Activated naive CD8-positive, alpha-beta T cell treated with anti-CD3 and anti-CD28 coated beads, Interleukin-2, amount 50 U/mL, for 24 hours (primary cell): ENCODE measurements around the gene MYO1E.

Experiments
- ATAC-seq: fragments of 150-1000 bp; cut with Tn5 transposase; one replicate; pipeline ENCODE4 v1.10.0; 2021
- DNase-seq: peaks from one replicate; pipeline ENCODE4 v3.0.0; 2021
- H3K27ac Mint-ChIP-seq: one replicate; pipeline ENCODE4 v1.8.0; 2021; ENCODE audit warnings: mild to moderate bottlenecking, mixed read lengths
- H3K27me3 Mint-ChIP-seq: one replicate; pipeline ENCODE4 v1.8.0; 2021; ENCODE audit warnings: mixed read lengths
- H3K36me3 Mint-ChIP-seq: one replicate; pipeline ENCODE4 v1.8.0; 2021; ENCODE audit warnings: low read depth, mixed read lengths
- H3K4me1 Mint-ChIP-seq: one replicate; pipeline ENCODE4 v1.8.0; 2021; ENCODE audit warnings: mixed read lengths
- H3K4me3 Mint-ChIP-seq: one replicate; pipeline ENCODE4 v1.8.0; 2021; ENCODE audit warnings: mild to moderate bottlenecking, moderate library complexity, mixed read lengths
- H3K9me3 Mint-ChIP-seq: one replicate; pipeline ENCODE4 v1.8.0; 2021; ENCODE audit warnings: mixed read lengths

The MYO1E gene

GRCh38 chr15:59268852-59269407, 103.7 kb downstream of the MYO1E start:
- no peak for DNase-seq
- Mint-ChIP-seq H3K27ac (no peak overlapping the region), H3K27me3 (peaks cover 2% of the 10 kb centered on the region), H3K4me3 (no peak overlapping the region), H3K9me3 (no peaks in the 10 kb centered on the region), H3K4me1 (peaks cover 28% of the 10 kb centered on the region), H3K36me3 (peaks cover 3% of the 10 kb centered on the region)
- ATAC-seq, result no peak

- Mint-ChIP-seq H3K27ac (peak overlapping the region; percentile 71), H3K4me1 (peaks cover 23% of the 10 kb centered on the region), H3K36me3 (peaks cover 3% of the 10 kb centered on the region), H3K27me3 (peaks cover 2% of the 10 kb centered on the region), H3K4me3 (no peak overlapping the region), H3K9me3 (no peaks in the 10 kb centered on the region)
- ATAC-seq (peak; percentile 61), DNase-seq (no peak)
These were observed 104.4 kb downstream of the MYO1E start for GRCh38 chr15:59268168-59268851.

DNA sequence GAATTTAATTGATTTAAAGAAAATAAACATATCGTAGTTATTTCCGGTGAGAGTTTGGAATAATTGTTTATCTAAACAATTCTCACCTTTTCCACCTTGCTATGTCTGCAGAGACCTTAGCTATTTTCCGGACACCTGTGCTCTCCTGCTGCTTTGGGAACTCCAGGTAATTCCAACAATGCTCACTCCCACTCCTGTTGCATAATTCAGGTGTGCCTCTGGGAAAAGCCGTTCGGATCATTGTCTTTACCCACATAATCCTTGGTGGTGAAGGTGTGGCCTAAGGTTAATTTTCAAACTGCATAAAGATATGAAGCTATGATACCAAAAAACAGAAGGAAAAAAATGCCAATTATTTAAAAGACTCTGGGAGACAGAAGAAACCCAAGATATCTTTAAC, 106.6 kb downstream of the MYO1E start:
- H3K27ac Mint-ChIP-seq, result no peak overlapping the region
- ATAC-seq (no peak), DNase-seq (no peak)
- H3K9me3 Mint-ChIP-seq, result no peaks in the 10 kb centered on the region
- H3K36me3 Mint-ChIP-seq, result peaks cover 3% of the 10 kb centered on the region
- peaks cover 2% of the 10 kb centered on the region for H3K27me3 Mint-ChIP-seq
- peaks cover 18% of the 10 kb centered on the region for H3K4me1 Mint-ChIP-seq
- no peak overlapping the region for H3K4me3 Mint-ChIP-seq

GRCh38 chr15:59262316-59262715, 110.4 kb downstream of the MYO1E start:
- H3K36me3 Mint-ChIP-seq, result peaks cover 1% of the 10 kb centered on the region
- H3K9me3 Mint-ChIP-seq, result no peaks in the 10 kb centered on the region
- H3K27ac Mint-ChIP-seq, result no peak overlapping the region
- DNase-seq (no peak), ATAC-seq (no peak)
- H3K27me3 Mint-ChIP-seq, result peaks cover 2% of the 10 kb centered on the region
- H3K4me1 Mint-ChIP-seq, result peaks cover 35% of the 10 kb centered on the region
- no peak overlapping the region for H3K4me3 Mint-ChIP-seq

- H3K4me1 Mint-ChIP-seq, result peaks cover 56% of the 10 kb centered on the region
- ATAC-seq (no peak), DNase-seq (no peak)
- no peaks in the 10 kb centered on the region for H3K9me3 Mint-ChIP-seq
- H3K27me3 Mint-ChIP-seq, result no peaks in the 10 kb centered on the region
- peaks cover 1% of the 10 kb centered on the region for H3K36me3 Mint-ChIP-seq
- peak overlapping the region; percentile 93 for H3K27ac Mint-ChIP-seq
- no peak overlapping the region for H3K4me3 Mint-ChIP-seq
These were observed 112.6 kb downstream of the MYO1E start for GRCh38 chr15:59260090-59260489.

DNA sequence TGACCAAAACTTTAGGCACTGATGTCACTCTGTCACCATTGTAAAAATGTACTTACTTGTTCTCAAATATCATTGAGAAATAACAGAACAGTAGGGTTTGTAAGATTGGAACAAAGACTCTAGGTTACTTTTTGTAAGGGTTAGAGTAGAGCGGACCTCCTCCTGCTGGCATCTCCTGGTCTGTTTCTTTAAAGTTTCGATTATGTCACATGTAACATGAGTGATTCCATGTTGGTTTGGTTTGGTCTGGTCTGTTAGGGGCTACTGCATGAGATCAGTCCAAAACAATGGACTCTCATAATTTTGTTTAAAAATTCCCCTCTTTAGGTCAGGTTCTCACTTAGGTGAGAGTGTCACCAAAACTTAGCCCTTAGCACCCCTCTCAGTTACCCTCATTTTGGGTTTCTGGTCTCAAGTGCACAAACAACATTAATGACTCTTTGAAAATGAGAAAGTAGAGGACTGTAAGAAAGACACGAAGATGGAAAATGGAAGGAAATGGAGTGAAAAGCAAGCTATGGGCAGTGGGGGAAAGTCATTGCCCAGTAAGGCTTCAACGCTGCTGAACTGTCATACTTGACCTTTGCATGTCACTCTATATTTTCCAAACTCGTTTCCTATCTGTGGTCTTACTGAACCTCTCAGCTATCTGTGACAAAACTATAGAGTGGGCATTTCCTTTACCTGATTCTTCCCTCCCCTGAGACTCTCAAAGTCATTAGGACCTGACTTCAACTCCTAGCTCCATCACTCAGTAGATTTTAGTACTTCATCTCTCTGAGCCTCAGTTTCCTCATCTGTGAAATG, 113.3 kb downstream of the MYO1E start:
- ATAC-seq (peak; percentile 89), DNase-seq (no peak)
- Mint-ChIP-seq H3K27me3 (no peaks in the 10 kb centered on the region), H3K36me3 (peaks cover 1% of the 10 kb centered on the region), H3K4me1 (peaks cover 57% of the 10 kb centered on the region), H3K9me3 (no peaks in the 10 kb centered on the region), H3K27ac (peak overlapping the region; percentile 93), H3K4me3 (peak overlapping the region; percentile 7)

- DNase-seq (no peak), ATAC-seq (no peak)
- Mint-ChIP-seq H3K36me3 (peaks cover 1% of the 10 kb centered on the region), H3K27me3 (no peaks in the 10 kb centered on the region), H3K4me1 (peaks cover 57% of the 10 kb centered on the region), H3K9me3 (no peaks in the 10 kb centered on the region), H3K4me3 (no peak overlapping the region), H3K27ac (peak overlapping the region; percentile 93)
These were observed 114.4 kb downstream of the MYO1E start for GRCh38 chr15:59258317-59258716.

- H3K4me1 Mint-ChIP-seq, result peaks cover 63% of the 10 kb centered on the region
- H3K36me3 Mint-ChIP-seq, result peaks cover 1% of the 10 kb centered on the region
- H3K27ac Mint-ChIP-seq, result peak overlapping the region; percentile 79
These were observed 115.5 kb downstream of the MYO1E start for GRCh38 chr15:59257140-59257539.

DNA sequence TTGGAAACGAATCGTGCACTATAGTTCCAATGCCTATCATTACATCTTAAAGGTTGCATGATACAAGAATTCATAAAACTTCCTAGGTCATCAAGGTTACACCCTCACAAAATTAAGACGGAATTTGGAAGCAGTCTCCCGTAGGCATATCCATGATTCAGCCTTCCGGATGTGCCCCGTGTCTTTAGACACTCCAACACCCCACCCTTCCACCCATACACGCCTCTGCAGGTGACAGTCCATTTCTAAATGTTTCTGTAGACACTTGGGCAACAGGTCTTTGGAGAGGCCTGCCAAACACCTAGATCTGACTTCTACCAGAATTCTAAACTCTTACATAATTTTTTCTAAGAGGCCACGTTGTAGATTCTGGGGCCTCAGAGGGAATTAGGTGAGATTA, 116.2 kb downstream of the MYO1E start:
- ATAC-seq, result no peak
- peak overlapping the region; percentile 79 for H3K27ac Mint-ChIP-seq
- H3K27me3 Mint-ChIP-seq, result no peaks in the 10 kb centered on the region
- H3K36me3 Mint-ChIP-seq, result peaks cover 1% of the 10 kb centered on the region
- H3K9me3 Mint-ChIP-seq, result no peaks in the 10 kb centered on the region
- DNase-seq, result no peak
- no peak overlapping the region for H3K4me3 Mint-ChIP-seq
- peaks cover 61% of the 10 kb centered on the region for H3K4me1 Mint-ChIP-seq

More at GRCh38 chr15:59257140-59257539, 115.5 kb downstream of the MYO1E start:
- DNase-seq, result no peak
- Mint-ChIP-seq H3K9me3 (no peaks in the 10 kb centered on the region), H3K4me3 (no peak overlapping the region), H3K27me3 (no peaks in the 10 kb centered on the region)
- ATAC-seq, result no peak

GRCh38 chr15:59255680-59256336, 116.9 kb downstream of the MYO1E start:
- no peaks in the 10 kb centered on the region for H3K27me3 Mint-ChIP-seq
- peak overlapping the region; percentile 52 for H3K4me3 Mint-ChIP-seq
- DNase-seq (peak; percentile 33), ATAC-seq (peak; percentile 60)
- H3K9me3 Mint-ChIP-seq, result no peaks in the 10 kb centered on the region
- peaks cover 65% of the 10 kb centered on the region for H3K4me1 Mint-ChIP-seq
- H3K27ac Mint-ChIP-seq, result peak overlapping the region; percentile 79
- peaks cover 1% of the 10 kb centered on the region for H3K36me3 Mint-ChIP-seq

GRCh38 chr15:59252137-59252536, 120.5 kb downstream of the MYO1E start:
- H3K9me3 Mint-ChIP-seq, result no peaks in the 10 kb centered on the region
- H3K4me1 Mint-ChIP-seq, result peaks cover 63% of the 10 kb centered on the region
- no peak overlapping the region for H3K27ac Mint-ChIP-seq
- H3K36me3 Mint-ChIP-seq, result no peaks in the 10 kb centered on the region
- ATAC-seq (no peak), DNase-seq (no peak)
- H3K4me3 Mint-ChIP-seq, result no peak overlapping the region
- H3K27me3 Mint-ChIP-seq, result no peaks in the 10 kb centered on the region

- no peak for DNase-seq
- Mint-ChIP-seq H3K4me3 (peak overlapping the region; percentile 45), H3K27ac (peak overlapping the region; percentile 75)
These were observed 121.4 kb downstream of the MYO1E start for GRCh38 chr15:59251001-59251845.

DNA sequence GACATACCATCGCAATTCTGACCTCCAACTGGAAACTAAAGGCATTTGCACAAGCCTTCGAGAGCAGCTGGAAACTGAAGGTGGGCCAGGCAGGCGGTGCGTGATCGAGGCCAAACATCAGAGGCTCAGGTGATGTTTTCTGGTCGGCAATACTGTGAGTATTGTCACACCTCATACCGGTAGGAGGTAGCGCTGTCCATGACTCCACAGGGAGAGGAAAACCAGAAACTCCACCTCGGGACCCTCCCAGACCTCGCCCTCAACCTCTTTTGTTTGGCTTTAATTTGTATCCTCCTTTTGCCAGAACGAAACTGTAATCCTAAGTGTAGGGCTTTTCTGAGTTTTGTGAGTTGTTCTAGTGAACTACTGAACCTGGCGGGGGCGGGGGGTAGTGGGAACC, 122.4 kb downstream of the MYO1E start:
- ATAC-seq (no peak), DNase-seq (no peak)
- H3K9me3 Mint-ChIP-seq, result no peaks in the 10 kb centered on the region
- peak overlapping the region; percentile 75 for H3K27ac Mint-ChIP-seq
- H3K4me3 Mint-ChIP-seq, result no peak overlapping the region
- H3K27me3 Mint-ChIP-seq, result no peaks in the 10 kb centered on the region
- peaks cover 52% of the 10 kb centered on the region for H3K4me1 Mint-ChIP-seq
- no peaks in the 10 kb centered on the region for H3K36me3 Mint-ChIP-seq

More at GRCh38 chr15:59251001-59251845, 121.4 kb downstream of the MYO1E start:
- Mint-ChIP-seq H3K9me3 (no peaks in the 10 kb centered on the region), H3K27me3 (no peaks in the 10 kb centered on the region), H3K36me3 (no peaks in the 10 kb centered on the region), H3K4me1 (peaks cover 58% of the 10 kb centered on the region)
- ATAC-seq, result no peak

GRCh38 chr15:59249816-59250215, 122.9 kb downstream of the MYO1E start:
- Mint-ChIP-seq H3K36me3 (no peaks in the 10 kb centered on the region), H3K4me1 (peaks cover 54% of the 10 kb centered on the region), H3K27me3 (no peaks in the 10 kb centered on the region), H3K9me3 (no peaks in the 10 kb centered on the region), H3K4me3 (no peak overlapping the region), H3K27ac (peak overlapping the region; percentile 70)
- ATAC-seq (no peak), DNase-seq (no peak)
